ENCODE data around the gene SEM1. TPM values are rescaled to one million over a fixed set of nuclear protein-coding genes. Genes with fewer than 3 reads are reported as not detected.

Gene SEM1
- total and polyA plus RNA-seq, 12 donors, result 41.4 to 176 (median 53.8) TPM

DNA sequence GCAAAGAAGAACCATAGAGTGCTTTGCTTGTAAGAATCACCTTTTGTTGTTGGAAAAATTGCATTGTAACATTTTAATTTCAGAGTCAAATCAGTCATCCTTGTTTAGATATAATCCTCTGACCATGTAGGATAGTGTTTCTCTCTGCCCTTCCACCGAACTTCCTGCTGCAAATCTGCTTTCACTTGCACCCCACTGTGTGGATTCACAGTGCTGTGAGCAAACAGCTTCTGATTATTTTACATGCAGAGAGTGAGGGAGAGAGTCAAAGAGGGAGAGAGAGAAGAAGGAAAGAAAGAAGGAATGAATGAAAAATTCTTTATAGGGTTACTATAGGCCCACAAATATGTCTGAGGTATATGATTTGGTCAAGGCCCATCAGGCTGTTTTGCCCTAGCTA is 30.0 kb upstream of the SEM1 start:
- H3K4me3 ChIP-seq, result no peak overlapping the region
- H3K27me3 ChIP-seq, result peaks cover 0 to 50% (median 23%) of the 10 kb centered on the region in 7 donors
- intact Hi-C loops (cut with DNase I), result no loop called here
- no peaks in the 10 kb centered on the region for H3K36me3 ChIP-seq
- DNase-seq, result no peak
- no peak overlapping the region for H3K27ac ChIP-seq
- WGBS, 2 donors, result 26 to 37% methylated on average over 1 of the region's 1 CpG
- H3K9me3 ChIP-seq, result no peaks in the 10 kb centered on the region
- no peaks in the 10 kb centered on the region for H3K4me1 ChIP-seq
- ATAC-seq, result no peak
- TF ChIP-seq, protein P1, sequence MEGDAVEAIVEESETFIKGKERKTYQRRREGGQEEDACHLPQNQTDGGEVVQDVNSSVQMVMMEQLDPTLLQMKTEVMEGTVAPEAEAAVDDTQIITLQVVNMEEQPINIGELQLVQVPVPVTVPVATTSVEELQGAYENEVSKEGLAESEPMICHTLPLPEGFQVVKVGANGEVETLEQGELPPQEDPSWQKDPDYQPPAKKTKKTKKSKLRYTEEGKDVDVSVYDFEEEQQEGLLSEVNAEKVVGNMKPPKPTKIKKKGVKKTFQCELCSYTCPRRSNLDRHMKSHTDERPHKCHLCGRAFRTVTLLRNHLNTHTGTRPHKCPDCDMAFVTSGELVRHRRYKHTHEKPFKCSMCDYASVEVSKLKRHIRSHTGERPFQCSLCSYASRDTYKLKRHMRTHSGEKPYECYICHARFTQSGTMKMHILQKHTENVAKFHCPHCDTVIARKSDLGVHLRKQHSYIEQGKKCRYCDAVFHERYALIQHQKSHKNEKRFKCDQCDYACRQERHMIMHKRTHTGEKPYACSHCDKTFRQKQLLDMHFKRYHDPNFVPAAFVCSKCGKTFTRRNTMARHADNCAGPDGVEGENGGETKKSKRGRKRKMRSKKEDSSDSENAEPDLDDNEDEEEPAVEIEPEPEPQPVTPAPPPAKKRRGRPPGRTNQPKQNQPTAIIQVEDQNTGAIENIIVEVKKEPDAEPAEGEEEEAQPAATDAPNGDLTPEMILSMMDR (IDR thresholded peaks at IDR 0.05), result no peak

DNA sequence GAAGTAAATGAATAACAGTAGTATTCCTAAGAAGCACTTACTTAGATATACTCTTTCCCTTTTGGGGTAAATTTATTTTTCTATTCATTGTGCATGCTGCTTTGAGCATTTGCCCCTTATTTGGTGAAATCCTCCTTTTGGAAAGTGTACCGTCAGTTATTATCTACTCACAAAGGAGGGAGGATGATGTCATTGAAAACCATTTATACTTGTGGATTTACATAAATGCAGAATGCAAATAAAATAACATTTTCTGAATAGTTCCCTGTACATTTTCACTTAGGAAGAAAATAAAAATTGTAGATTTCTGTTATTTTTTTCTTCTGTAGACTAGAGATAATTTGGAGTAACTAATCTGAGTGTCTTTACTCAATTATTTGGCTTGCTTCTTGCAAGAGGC is 29.5 kb upstream of the SEM1 start:
- WGBS, 2 donors, result 26 to 41% methylated on average over 1 of the region's 1 CpG
- no peak for ATAC-seq
- Histone ChIP-seq H3K27ac (no peak overlapping the region), H3K4me3 (no peak overlapping the region), H3K27me3 (peaks cover 0 to 50% (median 23%) of the 10 kb centered on the region in 7 donors), H3K4me1 (no peaks in the 10 kb centered on the region), H3K36me3 (no peaks in the 10 kb centered on the region), H3K9me3 (no peaks in the 10 kb centered on the region)
- intact Hi-C loops (cut with DNase I), result no loop called here
- TF ChIP-seq, protein P1 (IDR thresholded peaks at IDR 0.05), result no peak
- DNase-seq, result no peak

DNA sequence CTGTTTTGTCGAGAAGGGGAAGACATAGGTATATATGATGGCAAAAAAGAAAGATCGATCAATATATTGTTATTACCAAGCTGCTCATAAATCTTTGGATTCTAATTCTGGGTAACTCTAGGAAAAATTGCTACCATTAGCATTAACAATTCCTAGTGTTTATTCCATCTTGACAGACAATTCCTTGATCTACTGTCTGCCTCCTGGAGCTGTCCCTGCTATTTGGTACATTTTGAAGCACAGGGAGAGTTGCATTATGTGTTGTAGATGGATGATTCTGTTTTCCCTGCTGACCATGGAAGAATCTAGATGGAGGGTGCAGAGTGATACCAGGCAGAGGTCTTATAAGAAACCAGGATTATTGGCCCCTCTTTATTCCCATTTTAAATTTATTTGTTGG is 29.1 kb upstream of the SEM1 start:
- WGBS, 2 donors, result 90 to 91% methylated on average over 2 of the region's 2 CpGs
- TF ChIP-seq, protein P1 (IDR thresholded peaks at IDR 0.05), result no peak
- H3K4me3 ChIP-seq, result no peak overlapping the region
- intact Hi-C loops (cut with DNase I), result no loop called here
- no peaks in the 10 kb centered on the region for H3K4me1 ChIP-seq
- ATAC-seq, result no peak
- H3K27ac ChIP-seq, result no peak overlapping the region
- peaks cover 0 to 50% (median 23%) of the 10 kb centered on the region in 7 donors for H3K27me3 ChIP-seq
- H3K9me3 ChIP-seq, result no peaks in the 10 kb centered on the region
- no peaks in the 10 kb centered on the region for H3K36me3 ChIP-seq
- no peak for DNase-seq

DNA sequence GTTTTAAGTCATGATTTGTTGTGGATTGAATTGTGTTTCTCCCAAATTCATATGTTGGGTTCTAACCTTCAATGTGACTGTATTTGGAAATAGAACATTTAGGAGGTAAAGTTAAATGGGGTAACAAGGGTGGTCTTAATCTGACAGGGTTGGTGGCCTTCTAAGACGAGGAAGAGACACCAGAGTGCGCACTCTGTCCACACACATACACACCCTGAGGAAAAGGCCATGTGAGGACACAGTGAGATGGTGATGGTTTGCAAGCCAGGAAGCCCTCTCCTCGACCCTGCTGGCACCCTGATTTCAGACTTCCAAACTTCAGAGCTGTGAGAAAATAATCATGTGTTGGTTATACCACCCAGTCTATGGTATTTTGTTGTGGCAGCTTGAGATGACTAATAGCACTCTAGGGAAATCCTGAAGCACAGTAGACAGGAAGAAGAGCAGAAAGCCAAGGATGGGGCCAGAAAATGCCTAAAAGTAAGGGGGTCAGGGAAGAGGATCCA is 28.0 kb upstream of the SEM1 start:
- no peaks in the 10 kb centered on the region for H3K9me3 ChIP-seq
- no peaks in the 10 kb centered on the region for H3K4me1 ChIP-seq
- H3K27ac ChIP-seq, result no peak overlapping the region
- TF ChIP-seq, protein P1 (IDR thresholded peaks at IDR 0.05), result no peak
- peaks cover 0 to 44% (median 20%) of the 10 kb centered on the region in 7 donors for H3K27me3 ChIP-seq
- no peaks in the 10 kb centered on the region for H3K36me3 ChIP-seq
- DNase-seq, result no peak
- no peak overlapping the region for H3K4me3 ChIP-seq
- 57 to 65% methylated on average over 3 of the region's 3 CpGs for WGBS, 2 donors
- no peak for ATAC-seq
- intact Hi-C loops (cut with DNase I), result no loop called here

All from heart right ventricle (tissue), 16 donors.